H1 (cell line): ENCODE measurements around the gene HDLBP. TPM values are rescaled to one million over a fixed set of nuclear protein-coding genes. Genes with fewer than 3 reads are reported as not detected.

Experiments used
- CTCF ChIA-PET: fragments of 300-600 bp; sonication (Branson Sonifier 250); formaldehyde crosslinking; loops from one replicate; lab custom pipeline; 2021; ENCODE audit not compliant: partially characterized antibody; lab: Charles Lee
- POLR2A ChIA-PET: fragments of 300-600 bp; sonication (Branson Sonifier 250); formaldehyde crosslinking; loops from one replicate; lab custom pipeline; 2021; ENCODE audit warnings: inconsistent platforms; ENCODE audit not compliant: partially characterized antibody; lab: Charles Lee
- DNase-seq, 2 experiments: peaks; one replicate each; pipeline versions ENCODE4 v3.0.0 to v3.0.0-alpha.2; 2010 to 2022; ENCODE audit warnings: low spot score in 2 of 2, low read depth in 1 of 2, mixed read lengths in 1 of 2
- FAIRE-seq: peaks from 2 replicates; lab custom pipeline; 2011; peaks lifted over from hg19 to GRCh38; lab: Jason Lieb, UNC
- H2AFZ ChIP-seq: 2 replicates; pipeline ENCODE4 v1.8.1; 2012; ENCODE audit warnings: low read length, inconsistent platforms
- H2AK5ac ChIP-seq: 2 replicates; pipeline ENCODE4 v1.6.1; 2013; ENCODE audit warnings: low read depth, low read length
- H2BK120ac ChIP-seq: replicated peaks from 2 replicates; pipeline ENCODE3; 2013; ENCODE audit warnings: low read depth, low read length, inconsistent platforms
- H2BK12ac ChIP-seq: 2 replicates; pipeline ENCODE4 v1.6.1; 2013; ENCODE audit warnings: low read depth, low read length
- H2BK15ac ChIP-seq: 2 replicates; pipeline ENCODE4 v1.6.1; 2013; ENCODE audit warnings: low read length
- H2BK20ac ChIP-seq: 2 replicates; pipeline ENCODE4 v1.6.1; 2013; ENCODE audit warnings: low read length
- H2BK5ac ChIP-seq: 2 replicates; pipeline ENCODE4 v1.6.1; 2013; ENCODE audit warnings: low read depth, low read length
- H3K14ac ChIP-seq: 2 replicates; pipeline ENCODE4 v1.6.1; 2013; ENCODE audit warnings: inconsistent platforms; ENCODE audit not compliant: insufficient read length
- H3K18ac ChIP-seq: 2 replicates; pipeline ENCODE4 v1.6.1; 2013; ENCODE audit warnings: low read length; ENCODE audit errors: extremely low read depth
- H3K23ac ChIP-seq: 2 replicates; pipeline ENCODE4 v1.6.1; 2013; ENCODE audit warnings: inconsistent platforms; ENCODE audit not compliant: insufficient read length
- H3K23me2 ChIP-seq: 2 replicates; pipeline ENCODE4 v1.6.1; 2013; ENCODE audit warnings: low read depth, low read length
- H3K27ac ChIP-seq: 2 replicates; pipeline ENCODE4 v1.6.1; 2011; ENCODE audit warnings: low read depth, low read length, inconsistent platforms
- H3K27me3 ChIP-seq, 4 experiments: replicated peaks in 1 of 4; 1 replicate in 1 of 4; 2 replicates in 3 of 4; pipeline versions ENCODE4 v1.6.1 to v1.8.1; 2011 to 2013; ENCODE audit warnings: low read length in 3 of 4, mild to moderate bottlenecking in 3 of 4, inconsistent platforms in 2 of 4, mixed read lengths in 2 of 4, moderate library complexity in 1 of 4; ENCODE audit not compliant: control insufficient read depth in 3 of 4, insufficient read depth in 3 of 4; ENCODE audit errors: extremely low read depth in 1 of 4
- H3K36me3 ChIP-seq, 4 experiments: 2 replicates each; pipeline versions ENCODE4 v1.6.1 to v1.8.1; 2011 to 2013; ENCODE audit warnings: mild to moderate bottlenecking in 4 of 4, low read length in 3 of 4, moderate library complexity in 2 of 4, control low read depth in 1 of 4, inconsistent platforms in 1 of 4; ENCODE audit not compliant: insufficient read depth in 4 of 4, control insufficient read depth in 2 of 4
- H3K4ac ChIP-seq: replicated peaks from 2 replicates; pipeline ENCODE3; 2013; ENCODE audit warnings: low read length, low read depth, mixed read lengths, inconsistent platforms; ENCODE audit not compliant: insufficient read length
- H3K4me1 ChIP-seq, 4 experiments: replicated peaks in 1 of 4; 1 replicate in 1 of 4; 2 replicates in 3 of 4; pipeline versions ENCODE4 v1.6.1 to v1.8.1; 2011 to 2013; ENCODE audit warnings: low read length in 3 of 4, inconsistent platforms in 2 of 4, mixed read lengths in 1 of 4; ENCODE audit not compliant: insufficient read depth in 4 of 4, control insufficient read depth in 3 of 4
- H3K4me2 ChIP-seq, 2 experiments: 2 replicates each; pipeline versions ENCODE4 v1.6.1 to v1.8.1; 2011 to 2013; ENCODE audit warnings: low read depth in 2 of 2, low read length in 2 of 2, control low read depth in 1 of 2, inconsistent platforms in 1 of 2, mild to moderate bottlenecking in 1 of 2; ENCODE audit not compliant: insufficient read depth in 1 of 2
- H3K4me3 ChIP-seq, 4 experiments: fragments of 200-600, 300-600 bp in 1 of 4; sonication (generic), shearing (Covaris generic), sonication (Bioruptor Twin) in 1 of 4; 2 replicates each; pipeline versions ENCODE4 v1.5.1 to v1.8.1; 2011 to 2016; ENCODE audit warnings: low read length in 4 of 4, low read depth in 3 of 4, control low read depth in 2 of 4, inconsistent platforms in 2 of 4, mild to moderate bottlenecking in 2 of 4, mixed read lengths in 1 of 4, moderate library complexity in 1 of 4; ENCODE audit not compliant: insufficient read depth in 2 of 4; ENCODE audit errors: extremely low read depth in 1 of 4
- H3K56ac ChIP-seq: replicated peaks from 2 replicates; pipeline ENCODE3; 2013; ENCODE audit warnings: low read depth, mild to moderate bottlenecking, mixed read lengths, low read length, inconsistent platforms; ENCODE audit not compliant: insufficient read length
- H3K79me1 ChIP-seq: 2 replicates; pipeline ENCODE4 v1.6.1; 2013; ENCODE audit warnings: low read depth, low read length, control low read depth
- H3K79me2 ChIP-seq, 2 experiments: 2 replicates each; pipeline versions ENCODE4 v1.6.1 to v1.8.1; 2012 to 2013; ENCODE audit warnings: low read length in 2 of 2, mild to moderate bottlenecking in 2 of 2, inconsistent platforms in 1 of 2; ENCODE audit not compliant: insufficient read depth in 2 of 2, control insufficient read depth in 1 of 2
- H3K9ac ChIP-seq, 4 experiments: replicated peaks in 1 of 4; 1 replicate in 1 of 4; 2 replicates in 3 of 4; pipeline versions ENCODE4 v1.6.1 to v1.8.1; 2011 to 2013; ENCODE audit warnings: low read depth in 3 of 4, low read length in 3 of 4, control low read depth in 2 of 4, mild to moderate bottlenecking in 2 of 4, moderate library complexity in 2 of 4, inconsistent platforms in 1 of 4; ENCODE audit errors: extremely low read depth in 1 of 4
- H3K9me3 ChIP-seq, 2 experiments: 2 replicates each; pipeline versions ENCODE4 v1.6.1 to v1.8.1; 2012 to 2013; ENCODE audit warnings: mild to moderate bottlenecking in 2 of 2, moderate library complexity in 2 of 2, control low read depth in 1 of 2, inconsistent platforms in 1 of 2, low read depth in 1 of 2, low read length in 1 of 2, mixed read lengths in 1 of 2; ENCODE audit not compliant: insufficient read depth in 2 of 2
- H4K20me1 ChIP-seq, 2 experiments: replicated peaks in 1 of 2; 2 replicates each; pipeline versions ENCODE3 to v1.8.1; 2011 to 2013; ENCODE audit warnings: inconsistent platforms in 2 of 2, low read length in 2 of 2, mild to moderate bottlenecking in 1 of 2; ENCODE audit not compliant: insufficient read depth in 2 of 2, control insufficient read depth in 1 of 2
- H4K5ac ChIP-seq: 2 replicates; pipeline ENCODE4 v1.6.1; 2013; ENCODE audit warnings: low read length, low read depth, mixed read lengths, inconsistent platforms; ENCODE audit not compliant: insufficient read length
- H4K8ac ChIP-seq: 2 replicates; pipeline ENCODE4 v1.8.0; 2013; ENCODE audit warnings: mild to moderate bottlenecking, moderate library complexity, low read length, inconsistent platforms; ENCODE audit not compliant: insufficient read depth; ENCODE audit errors: extremely low read depth
- H4K91ac ChIP-seq: replicated peaks from 2 replicates; pipeline ENCODE3; 2013; ENCODE audit warnings: low read length, mixed read lengths, inconsistent platforms; ENCODE audit not compliant: insufficient read length
- ASH2L ChIP-seq: fragments of 200-600, 300-600 bp; sonication (generic); IDR thresholded peaks from one replicate; pipeline ENCODE4 v1.7.1; 2017; ENCODE audit warnings: low read length
- GTF2F1 ChIP-seq: IDR thresholded peaks from 2 replicates; pipeline ENCODE4 v1.6.1; 2012; ENCODE audit warnings: low read depth, low read length, improper control_type of control experiment, borderline replicate concordance
- JUND ChIP-seq: IDR thresholded peaks from 2 replicates; pipeline ENCODE4 v1.6.1; 2011; ENCODE audit warnings: mild to moderate bottlenecking, improper control_type of control experiment, low read length
- KDM4A ChIP-seq: IDR thresholded peaks from one replicate; pipeline ENCODE4 v1.7.1; 2012; ENCODE audit warnings: low read depth, mild to moderate bottlenecking, moderate library complexity, low read length, inconsistent platforms; ENCODE audit not compliant: severe bottlenecking
- RBBP5 ChIP-seq: IDR thresholded peaks from 2 replicates; pipeline ENCODE4 v1.7.1; 2012; ENCODE audit warnings: low read depth, mild to moderate bottlenecking, inconsistent platforms, low read length, moderate library complexity, borderline replicate concordance
- SP1 ChIP-seq: IDR thresholded peaks from 2 replicates; pipeline ENCODE4 v1.6.1; 2011; ENCODE audit warnings: low read depth, low read length
- SRF ChIP-seq: IDR thresholded peaks from 2 replicates; pipeline ENCODE4 v1.6.1; 2011; ENCODE audit warnings: mild to moderate bottlenecking, low read depth, low read length, moderate library complexity
- TBP ChIP-seq: IDR thresholded peaks from 2 replicates; pipeline ENCODE4 v1.6.1; 2011; ENCODE audit warnings: low read depth, low read length, improper control_type of control experiment
- WGBS, 2 experiments: shearing (Covaris generic) in 1 of 2; methylation state at CpG; one replicate each; pipeline versions ENCODE4 v1.1.6 to v1.1.7; 2013 to 2015; ENCODE audit warnings: low lambda C conversion rate in 2 of 2, mixed read lengths in 2 of 2, inconsistent platforms in 1 of 2, low coverage in 1 of 2, missing lambda C conversion rate in 1 of 2; ENCODE audit not compliant: insufficient replicate concordance in 2 of 2, insufficient coverage in 1 of 2, insufficient read length in 1 of 2; ENCODE audit errors: extremely low coverage in 1 of 2, missing lambda C conversion rate in 1 of 2; 5-methylcytosine and 5-hydroxymethylcytosine counted together
- polyA plus RNA-seq, 7 experiments: library from polyadenylated mRNA; depleted of rRNA in 3 of 7; stranded (reverse) in 5 of 7; unstranded in 2 of 7; fragments of >200 nt in 5 of 7; fragments of 200-250 nt in 2 of 7; gene quantifications; 1 replicate in 5 of 7; 2 replicates in 1 of 7; 4 replicates in 1 of 7; pipeline versions ENCODE4 v1.2.1 to v1.2.3, GENCODE V29; 2011 to 2013; ENCODE audit warnings: missing spikeins in 2 of 7, mixed read lengths in 2 of 7
- total RNA-seq: library from RNA; stranded (reverse); fragmentation: NEBNext Ultra II Directional; extraction: Animal tissue kit (Norgen Biotek cat#: 25700); gene quantifications from 2 replicates; pipeline ENCODE4 v1.2.1, GENCODE V29; 2021

HDLBP gene
- total and polyA plus RNA-seq, 2 of the 8 experiments (the other 6 are each of a cell fraction or from before 2014, with no cell fraction given), result 185 to 360 TPM

- DNase-seq (no peak), FAIRE-seq (no peak)
- no peak overlapping the region for H4K91ac ChIP-seq
- no peak overlapping the region for H2BK120ac ChIP-seq
- 85% methylated on average over 5 of the region's 5 CpGs; no CpG with 5 or more reads in 1 of the 2 experiments for WGBS, 2 experiments
- no peaks in the 10 kb centered on the region for H3K27me3 ChIP-seq
- H2BK5ac ChIP-seq, result no peak overlapping the region
- no peak overlapping the region for H2AK5ac ChIP-seq
- ChIA-PET POLR2A (interaction anchor here (1.0 to 4.6 kb wide), 4 partner anchors 11 to 241 kb away, joined by 3 to 47 read pairs (median 8); partner anchors contain the start of genes HDLBP and SEPTIN2), CTCF (interaction anchor here (0.8 to 1.4 kb wide), 2 partner anchors 10 kb away, joined by 4 to 5 read pairs; no protein-coding TSS in a partner anchor)
- peaks cover 23% of the 10 kb centered on the region for H3K79me1 ChIP-seq
- no peak overlapping the region for H3K23ac ChIP-seq
- H3K9me3 ChIP-seq, result no peaks in the 10 kb centered on the region
- peaks cover 0 to 10% (median 1%) of the 10 kb centered on the region in 4 experiments; a peak in 3 of 7 replicates for H3K4me1 ChIP-seq
- H3K4me2 ChIP-seq, result no peak overlapping the region
- H4K8ac ChIP-seq, result no peak overlapping the region; the same call in 1 of the 2 replicates
- H2BK15ac ChIP-seq, result no peak overlapping the region
- H3K27ac ChIP-seq, result no peak overlapping the region
- no peaks in the 10 kb centered on the region for H3K36me3 ChIP-seq
- H3K56ac ChIP-seq, result no peak overlapping the region
- H3K4ac ChIP-seq, result no peak overlapping the region
- no peak overlapping the region for H3K9ac ChIP-seq
- H2BK20ac ChIP-seq, result no peak overlapping the region
- no peak overlapping the region for H3K18ac ChIP-seq
- H4K5ac ChIP-seq, result no peak overlapping the region
- H4K20me1 ChIP-seq, result peaks cover 13 to 29% of the 10 kb centered on the region in 2 experiments
- H3K23me2 ChIP-seq, result no peaks in the 10 kb centered on the region
- no peak overlapping the region for H2AFZ ChIP-seq
- no peak overlapping the region for H3K4me3 ChIP-seq
- H2BK12ac ChIP-seq, result no peak overlapping the region
- peaks cover 48 to 97% of the 10 kb centered on the region in 2 experiments for H3K79me2 ChIP-seq
- H3K14ac ChIP-seq, result no peak overlapping the region
- TF ChIP-seq JUND (no peak), SP1 (no peak), KDM4A (no peak), RBBP5 (no peak), SRF (no peak), ASH2L (no peak), TBP (no peak), GTF2F1 (no peak)
These were observed 11.3 kb downstream of the HDLBP start for GRCh38 chr2:241304039-241304670.
